Measurements from ENCODE around the gene PNMA8B. TPM values are rescaled to one million over a fixed set of nuclear protein-coding genes. Genes with fewer than 3 reads are reported as not detected.

Gene PNMA8B
- total and polyA plus RNA-seq, 2 experiments from 2014 or later: 0.20 to 0.65 TPM

DNA sequence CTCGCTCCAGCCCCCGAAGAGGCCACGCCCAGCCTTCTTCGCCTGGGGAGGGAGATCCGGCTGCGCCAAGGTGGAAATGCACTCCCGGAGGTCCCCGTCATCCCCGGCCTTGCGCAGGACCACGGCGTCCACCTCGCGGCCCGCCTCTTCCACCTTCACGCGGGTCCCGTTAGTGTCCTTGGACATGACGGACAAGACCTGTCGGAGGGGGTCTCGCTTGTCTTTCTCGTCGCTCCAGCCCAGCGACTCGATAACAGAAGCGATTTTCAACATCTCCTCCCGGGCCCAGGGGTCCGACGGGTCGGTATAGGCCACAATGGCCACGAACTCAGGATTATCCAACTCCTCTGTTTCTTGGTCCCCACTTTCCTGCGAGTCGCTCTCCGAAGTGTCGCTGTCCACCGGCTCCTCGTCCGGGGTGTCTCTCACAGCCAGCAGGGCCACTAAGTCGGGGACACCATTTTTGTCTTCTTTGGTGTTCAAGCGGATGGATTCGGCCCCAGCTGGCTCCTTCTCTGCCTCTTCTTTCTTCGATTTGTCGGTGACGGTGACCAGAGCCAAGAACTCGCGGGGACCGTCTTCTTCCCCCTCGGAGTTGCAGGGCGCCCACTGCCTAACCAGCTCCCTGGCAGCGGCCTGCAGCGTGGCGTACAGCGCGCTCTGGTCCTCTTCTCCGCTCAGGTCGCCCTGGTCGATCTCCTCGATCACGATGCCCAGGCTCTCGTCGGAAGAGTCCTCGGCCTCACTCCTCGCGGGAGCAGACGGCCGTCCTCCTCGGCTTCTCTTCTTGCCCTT, 1.3 kb downstream of the PNMA8B start:
- in situ Hi-C loops (cut with MboI): no loop called here
- H3K27ac ChIP-seq: no peak overlapping the region
- no peaks in the 10 kb centered on the region for H3K36me3 ChIP-seq (ENCODE audit: low read depth)
- no peak for DNase-seq
- H3K27me3 ChIP-seq (replicated peaks; ENCODE audit: insufficient read depth): no peaks in the 10 kb centered on the region; the same call in 1 of the 2 replicates
- no peak overlapping the region for H3K4me3 ChIP-seq
- peak overlapping the region; percentile 76; the same call in 1 of the 2 replicates for H2AFZ ChIP-seq
- no peaks in the 10 kb centered on the region for H3K9me3 ChIP-seq (ENCODE audit: low read depth)
- 73 to 76% methylated on average over 61 to 67 of the region's 67 CpGs for WGBS, 2 experiments (ENCODE audit: low coverage in 1 of 2, low lambda C conversion rate in 2 of 2, missing lambda C conversion rate in 2 of 2)
- no peaks in the 10 kb centered on the region for H3K4me1 ChIP-seq (ENCODE audit: insufficient read depth)
- no peak overlapping the region for H3K4me2 ChIP-seq (ENCODE audit: unreplicated experiment)
- no peaks in the 10 kb centered on the region for H4K20me1 ChIP-seq (ENCODE audit: insufficient read depth)
- H3K9me2 ChIP-seq (ENCODE audit: insufficient read depth): no peaks in the 10 kb centered on the region
- H3F3A ChIP-seq (ENCODE audit: insufficient read depth): no peaks in the 10 kb centered on the region
- H3K9ac ChIP-seq: no peak overlapping the region
- no peak for TF ChIP-seq EZH2phosphoT487 (IDR thresholded peaks at IDR 0.05; ENCODE audit: insufficient read depth, low read depth)
- TF ChIP-seq EZH2 (IDR thresholded peaks at IDR 0.05; ENCODE audit: insufficient read depth, poor library complexity, severe bottlenecking): no peak
- no peaks in the 10 kb centered on the region for H3K79me2 ChIP-seq (ENCODE audit: insufficient read depth)

DNA sequence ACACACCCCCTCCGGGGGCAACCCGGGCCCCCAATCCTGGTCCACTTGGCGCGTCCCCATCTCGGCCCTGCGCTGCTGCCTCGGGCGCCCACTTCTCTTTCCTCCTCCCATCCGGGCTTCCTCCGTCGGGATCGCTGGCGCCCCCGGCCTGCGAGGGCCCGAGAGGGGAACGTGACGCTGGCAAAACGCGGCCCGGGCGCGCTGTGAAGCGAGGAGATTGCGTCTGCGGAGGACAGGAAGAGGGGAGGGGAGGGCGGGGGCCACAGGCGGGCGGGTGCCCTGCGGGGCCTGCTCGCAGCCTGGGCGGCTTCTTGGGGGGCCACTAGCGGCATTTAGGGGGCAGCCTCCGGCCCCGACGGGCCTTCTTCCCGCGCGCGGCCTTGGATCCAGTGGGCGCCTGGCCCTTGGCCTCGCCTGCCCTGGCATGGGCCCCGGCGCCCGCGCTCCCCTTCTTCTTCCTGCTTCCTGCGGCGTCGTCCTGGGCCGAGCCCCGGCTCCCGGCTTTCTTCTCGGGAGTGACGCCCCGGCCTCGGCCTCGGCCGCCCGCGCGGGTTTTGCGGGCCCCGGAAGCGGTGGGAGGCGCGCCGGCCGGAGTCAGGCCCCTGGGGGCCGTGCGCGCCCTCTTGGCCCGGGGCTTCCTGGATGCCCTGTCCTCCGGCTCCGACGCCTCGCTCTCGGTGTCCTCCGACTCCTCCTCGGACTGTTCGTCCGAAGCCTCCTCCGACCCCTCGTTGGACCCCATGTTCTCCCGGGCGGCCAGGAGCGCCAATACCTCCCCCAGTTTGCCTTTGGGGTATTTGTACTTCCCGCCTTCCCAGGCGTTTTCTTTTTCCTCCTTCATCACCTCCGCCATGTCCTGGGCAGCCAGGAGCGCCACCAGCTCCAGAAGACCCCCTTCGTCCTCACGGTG, 2.2 kb downstream of the PNMA8B start:
- H4K20me1 ChIP-seq (ENCODE audit: insufficient read depth): no peaks in the 10 kb centered on the region
- TF ChIP-seq EZH2 (IDR thresholded peaks at IDR 0.05; ENCODE audit: insufficient read depth, poor library complexity, severe bottlenecking): no peak
- no peak for TF ChIP-seq EZH2phosphoT487 (IDR thresholded peaks at IDR 0.05; ENCODE audit: insufficient read depth, low read depth)
- H3K9me3 ChIP-seq (ENCODE audit: low read depth): no peaks in the 10 kb centered on the region
- DNase-seq: peak; percentile 51
- in situ Hi-C loops (cut with MboI): no loop called here
- H3K27me3 ChIP-seq (replicated peaks; ENCODE audit: insufficient read depth): no peaks in the 10 kb centered on the region; the same call in 1 of the 2 replicates
- H3F3A ChIP-seq (ENCODE audit: insufficient read depth): no peaks in the 10 kb centered on the region
- no peaks in the 10 kb centered on the region for H3K4me1 ChIP-seq (ENCODE audit: insufficient read depth)
- no peaks in the 10 kb centered on the region for H3K79me2 ChIP-seq (ENCODE audit: insufficient read depth)
- no peaks in the 10 kb centered on the region for H3K36me3 ChIP-seq (ENCODE audit: low read depth)
- no peak overlapping the region for H3K27ac ChIP-seq
- 10 to 11% methylated on average over 73 to 84 of the region's 92 CpGs for WGBS, 2 experiments (ENCODE audit: low coverage in 1 of 2, low lambda C conversion rate in 2 of 2, missing lambda C conversion rate in 2 of 2)
- no peaks in the 10 kb centered on the region for H3K9me2 ChIP-seq (ENCODE audit: insufficient read depth)
- peak overlapping the region; percentile 64 for H3K9ac ChIP-seq
- H3K4me2 ChIP-seq (ENCODE audit: unreplicated experiment): peak overlapping the region; percentile 39
- H2AFZ ChIP-seq: peak overlapping the region; percentile 76
- H3K4me3 ChIP-seq: peak overlapping the region; percentile 31; the same call in 1 of the 2 replicates

DNA sequence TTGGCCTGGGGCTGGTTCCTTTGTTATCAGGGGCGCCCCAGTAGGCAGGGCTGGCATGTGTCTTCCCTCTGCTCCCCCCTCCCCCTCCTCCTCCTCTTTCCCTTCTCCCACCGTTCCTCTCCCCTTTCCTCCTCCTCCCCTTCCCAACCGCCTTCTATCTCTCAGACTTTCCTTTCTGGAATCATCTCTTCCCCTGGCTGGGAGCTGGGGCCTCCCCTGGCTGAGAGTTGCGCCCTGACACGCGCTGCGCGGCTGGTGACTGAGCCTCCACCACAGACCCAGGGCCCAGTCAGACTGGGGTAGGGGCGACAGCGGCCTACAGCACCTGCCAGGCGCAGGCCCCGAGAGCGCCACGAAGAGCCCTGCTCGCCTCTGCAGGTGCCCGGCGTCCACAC, 2.8 kb downstream of the PNMA8B start:
- no peaks in the 10 kb centered on the region for H3K9me3 ChIP-seq (ENCODE audit: low read depth)
- 0 out of 2 replicates have a peak overlapping the region, but pooled peaks have one; percentile 31 for H3K4me3 ChIP-seq
- no peaks in the 10 kb centered on the region; the same call in 1 of the 2 replicates for H3K27me3 ChIP-seq (replicated peaks; ENCODE audit: insufficient read depth)
- no peaks in the 10 kb centered on the region for H3K79me2 ChIP-seq (ENCODE audit: insufficient read depth)
- no peak overlapping the region for H3K27ac ChIP-seq
- H3F3A ChIP-seq (ENCODE audit: insufficient read depth): no peaks in the 10 kb centered on the region
- no peak for DNase-seq
- no peak for TF ChIP-seq EZH2phosphoT487 (IDR thresholded peaks at IDR 0.05; ENCODE audit: insufficient read depth, low read depth)
- no peak for TF ChIP-seq EZH2 (IDR thresholded peaks at IDR 0.05; ENCODE audit: insufficient read depth, poor library complexity, severe bottlenecking)
- no peaks in the 10 kb centered on the region for H3K4me1 ChIP-seq (ENCODE audit: insufficient read depth)
- H3K9me2 ChIP-seq (ENCODE audit: insufficient read depth): no peaks in the 10 kb centered on the region
- no peaks in the 10 kb centered on the region for H3K36me3 ChIP-seq (ENCODE audit: low read depth)
- peak overlapping the region; percentile 76 for H2AFZ ChIP-seq
- no peak overlapping the region for H3K4me2 ChIP-seq (ENCODE audit: unreplicated experiment)
- H4K20me1 ChIP-seq (ENCODE audit: insufficient read depth): no peaks in the 10 kb centered on the region
- H3K9ac ChIP-seq: peak overlapping the region; percentile 64
- in situ Hi-C loops (cut with MboI): no loop called here
- 38 to 42% methylated on average over 15 to 17 of the region's 17 CpGs for WGBS, 2 experiments (ENCODE audit: low coverage in 1 of 2, low lambda C conversion rate in 2 of 2, missing lambda C conversion rate in 2 of 2)

DNA sequence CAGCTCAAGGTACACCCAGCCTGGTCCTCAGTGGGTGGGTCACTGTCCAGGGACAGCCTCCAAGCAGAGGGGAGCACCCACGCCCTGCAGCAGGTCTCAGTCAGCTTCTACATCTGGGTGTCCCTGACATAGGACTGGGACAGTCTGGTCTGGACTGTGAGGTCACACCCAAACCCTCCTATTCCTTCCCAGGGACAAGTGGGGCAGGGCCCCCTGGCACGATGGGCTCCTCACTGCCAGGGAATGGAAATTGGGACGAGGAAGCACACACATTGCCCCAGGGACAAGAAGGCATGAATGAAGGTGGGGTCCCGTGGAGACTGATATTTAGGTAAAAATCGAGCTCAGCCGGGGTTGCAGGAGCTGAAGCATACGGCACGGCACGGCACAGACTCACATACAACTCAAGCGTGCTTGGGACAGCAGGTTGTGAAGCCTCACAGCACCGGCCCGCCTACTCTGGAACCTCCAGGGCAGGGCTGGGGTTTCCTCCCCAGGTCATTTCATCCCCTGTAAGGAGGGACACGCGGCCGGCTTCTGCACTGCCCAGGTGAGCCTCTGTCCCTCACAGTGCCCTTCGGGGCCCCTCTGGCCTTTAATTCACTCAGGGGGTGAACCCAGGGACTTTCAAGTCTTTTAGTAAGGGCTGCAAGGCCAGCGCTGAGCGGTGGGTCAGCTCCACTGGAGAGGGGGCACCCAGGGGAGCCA, 3.5 kb downstream of the PNMA8B start:
- WGBS, 2 experiments (ENCODE audit: low coverage in 1 of 2, low lambda C conversion rate in 2 of 2, missing lambda C conversion rate in 2 of 2): 85 to 86% methylated on average over 14 to 18 of the region's 18 CpGs
- H4K20me1 ChIP-seq (ENCODE audit: insufficient read depth): no peaks in the 10 kb centered on the region
- DNase-seq: no peak
- H3K9me2 ChIP-seq (ENCODE audit: insufficient read depth): no peaks in the 10 kb centered on the region
- no peak overlapping the region for H3K4me3 ChIP-seq
- peaks cover 5% of the 10 kb centered on the region for H3K4me1 ChIP-seq (ENCODE audit: insufficient read depth)
- H3K27me3 ChIP-seq (replicated peaks; ENCODE audit: insufficient read depth): no peaks in the 10 kb centered on the region; the same call in 1 of the 2 replicates
- no peak overlapping the region for H2AFZ ChIP-seq
- no peak overlapping the region for H3K4me2 ChIP-seq (ENCODE audit: unreplicated experiment)
- H3K79me2 ChIP-seq (ENCODE audit: insufficient read depth): no peaks in the 10 kb centered on the region
- no peak overlapping the region for H3K27ac ChIP-seq
- in situ Hi-C loops (cut with MboI): no loop called here
- no peak overlapping the region for H3K9ac ChIP-seq
- no peaks in the 10 kb centered on the region for H3K9me3 ChIP-seq (ENCODE audit: low read depth)
- TF ChIP-seq EZH2phosphoT487 (IDR thresholded peaks at IDR 0.05; ENCODE audit: insufficient read depth, low read depth) (no peak), EZH2 (IDR thresholded peaks at IDR 0.05; ENCODE audit: insufficient read depth, poor library complexity, severe bottlenecking) (no peak)
- H3K36me3 ChIP-seq (ENCODE audit: low read depth): no peaks in the 10 kb centered on the region
- no peaks in the 10 kb centered on the region for H3F3A ChIP-seq (ENCODE audit: insufficient read depth)
